H1 (cell line): ENCODE results near the gene ASXL1. TPM values are rescaled to one million over a fixed set of nuclear protein-coding genes. Genes with fewer than 3 reads are reported as not detected.

Experiments used
- CTCF ChIA-PET: fragments of 300-600 bp; sonication (Branson Sonifier 250); formaldehyde crosslinking; loops from one replicate; lab custom pipeline; 2021; ENCODE audit not compliant: partially characterized antibody; lab: Charles Lee
- POLR2A ChIA-PET: fragments of 300-600 bp; sonication (Branson Sonifier 250); formaldehyde crosslinking; loops from one replicate; lab custom pipeline; 2021; ENCODE audit warnings: inconsistent platforms; ENCODE audit not compliant: partially characterized antibody; lab: Charles Lee
- DNase-seq, 2 experiments: peaks; one replicate each; pipeline versions ENCODE4 v3.0.0 to v3.0.0-alpha.2; 2010 to 2022; ENCODE audit warnings: low spot score in 2 of 2, low read depth in 1 of 2, mixed read lengths in 1 of 2
- FAIRE-seq: peaks from 2 replicates; lab custom pipeline; 2011; peaks lifted over from hg19 to GRCh38; lab: Jason Lieb, UNC
- H2AFZ ChIP-seq: 2 replicates; pipeline ENCODE4 v1.8.1; 2012; ENCODE audit warnings: low read length, inconsistent platforms
- H2AK5ac ChIP-seq: 2 replicates; pipeline ENCODE4 v1.6.1; 2013; ENCODE audit warnings: low read depth, low read length
- H2BK120ac ChIP-seq: replicated peaks from 2 replicates; pipeline ENCODE3; 2013; ENCODE audit warnings: low read depth, low read length, inconsistent platforms
- H2BK12ac ChIP-seq: 2 replicates; pipeline ENCODE4 v1.6.1; 2013; ENCODE audit warnings: low read depth, low read length
- H2BK15ac ChIP-seq: 2 replicates; pipeline ENCODE4 v1.6.1; 2013; ENCODE audit warnings: low read length
- H2BK20ac ChIP-seq: 2 replicates; pipeline ENCODE4 v1.6.1; 2013; ENCODE audit warnings: low read length
- H2BK5ac ChIP-seq: 2 replicates; pipeline ENCODE4 v1.6.1; 2013; ENCODE audit warnings: low read depth, low read length
- H3K14ac ChIP-seq: 2 replicates; pipeline ENCODE4 v1.6.1; 2013; ENCODE audit warnings: inconsistent platforms; ENCODE audit not compliant: insufficient read length
- H3K18ac ChIP-seq: 2 replicates; pipeline ENCODE4 v1.6.1; 2013; ENCODE audit warnings: low read length; ENCODE audit errors: extremely low read depth
- H3K23ac ChIP-seq: 2 replicates; pipeline ENCODE4 v1.6.1; 2013; ENCODE audit warnings: inconsistent platforms; ENCODE audit not compliant: insufficient read length
- H3K23me2 ChIP-seq: 2 replicates; pipeline ENCODE4 v1.6.1; 2013; ENCODE audit warnings: low read depth, low read length
- H3K27ac ChIP-seq: 2 replicates; pipeline ENCODE4 v1.6.1; 2011; ENCODE audit warnings: low read depth, low read length, inconsistent platforms
- H3K27me3 ChIP-seq, 4 experiments: replicated peaks in 1 of 4; 1 replicate in 1 of 4; 2 replicates in 3 of 4; pipeline versions ENCODE4 v1.6.1 to v1.8.1; 2011 to 2013; ENCODE audit warnings: low read length in 3 of 4, mild to moderate bottlenecking in 3 of 4, inconsistent platforms in 2 of 4, mixed read lengths in 2 of 4, moderate library complexity in 1 of 4; ENCODE audit not compliant: control insufficient read depth in 3 of 4, insufficient read depth in 3 of 4; ENCODE audit errors: extremely low read depth in 1 of 4
- H3K36me3 ChIP-seq, 4 experiments: 2 replicates each; pipeline versions ENCODE4 v1.6.1 to v1.8.1; 2011 to 2013; ENCODE audit warnings: mild to moderate bottlenecking in 4 of 4, low read length in 3 of 4, moderate library complexity in 2 of 4, control low read depth in 1 of 4, inconsistent platforms in 1 of 4; ENCODE audit not compliant: insufficient read depth in 4 of 4, control insufficient read depth in 2 of 4
- H3K4ac ChIP-seq: replicated peaks from 2 replicates; pipeline ENCODE3; 2013; ENCODE audit warnings: low read length, low read depth, mixed read lengths, inconsistent platforms; ENCODE audit not compliant: insufficient read length
- H3K4me1 ChIP-seq, 4 experiments: replicated peaks in 1 of 4; 1 replicate in 1 of 4; 2 replicates in 3 of 4; pipeline versions ENCODE4 v1.6.1 to v1.8.1; 2011 to 2013; ENCODE audit warnings: low read length in 3 of 4, inconsistent platforms in 2 of 4, mixed read lengths in 1 of 4; ENCODE audit not compliant: insufficient read depth in 4 of 4, control insufficient read depth in 3 of 4
- H3K4me2 ChIP-seq, 2 experiments: 2 replicates each; pipeline versions ENCODE4 v1.6.1 to v1.8.1; 2011 to 2013; ENCODE audit warnings: low read depth in 2 of 2, low read length in 2 of 2, control low read depth in 1 of 2, inconsistent platforms in 1 of 2, mild to moderate bottlenecking in 1 of 2; ENCODE audit not compliant: insufficient read depth in 1 of 2
- H3K4me3 ChIP-seq, 4 experiments: fragments of 200-600, 300-600 bp in 1 of 4; sonication (generic), shearing (Covaris generic), sonication (Bioruptor Twin) in 1 of 4; 2 replicates each; pipeline versions ENCODE4 v1.5.1 to v1.8.1; 2011 to 2016; ENCODE audit warnings: low read length in 4 of 4, low read depth in 3 of 4, control low read depth in 2 of 4, inconsistent platforms in 2 of 4, mild to moderate bottlenecking in 2 of 4, mixed read lengths in 1 of 4, moderate library complexity in 1 of 4; ENCODE audit not compliant: insufficient read depth in 2 of 4; ENCODE audit errors: extremely low read depth in 1 of 4
- H3K56ac ChIP-seq: replicated peaks from 2 replicates; pipeline ENCODE3; 2013; ENCODE audit warnings: low read depth, mild to moderate bottlenecking, mixed read lengths, low read length, inconsistent platforms; ENCODE audit not compliant: insufficient read length
- H3K79me1 ChIP-seq: 2 replicates; pipeline ENCODE4 v1.6.1; 2013; ENCODE audit warnings: low read depth, low read length, control low read depth
- H3K79me2 ChIP-seq, 2 experiments: 2 replicates each; pipeline versions ENCODE4 v1.6.1 to v1.8.1; 2012 to 2013; ENCODE audit warnings: low read length in 2 of 2, mild to moderate bottlenecking in 2 of 2, inconsistent platforms in 1 of 2; ENCODE audit not compliant: insufficient read depth in 2 of 2, control insufficient read depth in 1 of 2
- H3K9ac ChIP-seq, 4 experiments: replicated peaks in 1 of 4; 1 replicate in 1 of 4; 2 replicates in 3 of 4; pipeline versions ENCODE4 v1.6.1 to v1.8.1; 2011 to 2013; ENCODE audit warnings: low read depth in 3 of 4, low read length in 3 of 4, control low read depth in 2 of 4, mild to moderate bottlenecking in 2 of 4, moderate library complexity in 2 of 4, inconsistent platforms in 1 of 4; ENCODE audit errors: extremely low read depth in 1 of 4
- H3K9me3 ChIP-seq, 2 experiments: 2 replicates each; pipeline versions ENCODE4 v1.6.1 to v1.8.1; 2012 to 2013; ENCODE audit warnings: mild to moderate bottlenecking in 2 of 2, moderate library complexity in 2 of 2, control low read depth in 1 of 2, inconsistent platforms in 1 of 2, low read depth in 1 of 2, low read length in 1 of 2, mixed read lengths in 1 of 2; ENCODE audit not compliant: insufficient read depth in 2 of 2
- H4K20me1 ChIP-seq, 2 experiments: replicated peaks in 1 of 2; 2 replicates each; pipeline versions ENCODE3 to v1.8.1; 2011 to 2013; ENCODE audit warnings: inconsistent platforms in 2 of 2, low read length in 2 of 2, mild to moderate bottlenecking in 1 of 2; ENCODE audit not compliant: insufficient read depth in 2 of 2, control insufficient read depth in 1 of 2
- H4K5ac ChIP-seq: 2 replicates; pipeline ENCODE4 v1.6.1; 2013; ENCODE audit warnings: low read length, low read depth, mixed read lengths, inconsistent platforms; ENCODE audit not compliant: insufficient read length
- H4K8ac ChIP-seq: 2 replicates; pipeline ENCODE4 v1.8.0; 2013; ENCODE audit warnings: mild to moderate bottlenecking, moderate library complexity, low read length, inconsistent platforms; ENCODE audit not compliant: insufficient read depth; ENCODE audit errors: extremely low read depth
- H4K91ac ChIP-seq: replicated peaks from 2 replicates; pipeline ENCODE3; 2013; ENCODE audit warnings: low read length, mixed read lengths, inconsistent platforms; ENCODE audit not compliant: insufficient read length
- SP1 ChIP-seq: IDR thresholded peaks from 2 replicates; pipeline ENCODE4 v1.6.1; 2011; ENCODE audit warnings: low read depth, low read length
- SRF ChIP-seq: IDR thresholded peaks from 2 replicates; pipeline ENCODE4 v1.6.1; 2011; ENCODE audit warnings: mild to moderate bottlenecking, low read depth, low read length, moderate library complexity
- WGBS, 2 experiments: shearing (Covaris generic) in 1 of 2; methylation state at CpG; one replicate each; pipeline versions ENCODE4 v1.1.6 to v1.1.7; 2013 to 2015; ENCODE audit warnings: low lambda C conversion rate in 2 of 2, mixed read lengths in 2 of 2, inconsistent platforms in 1 of 2, low coverage in 1 of 2, missing lambda C conversion rate in 1 of 2; ENCODE audit not compliant: insufficient replicate concordance in 2 of 2, insufficient coverage in 1 of 2, insufficient read length in 1 of 2; ENCODE audit errors: extremely low coverage in 1 of 2, missing lambda C conversion rate in 1 of 2; 5-methylcytosine and 5-hydroxymethylcytosine counted together
- polyA plus RNA-seq, 7 experiments: library from polyadenylated mRNA; depleted of rRNA in 3 of 7; stranded (reverse) in 5 of 7; unstranded in 2 of 7; fragments of >200 nt in 5 of 7; fragments of 200-250 nt in 2 of 7; gene quantifications; 1 replicate in 5 of 7; 2 replicates in 1 of 7; 4 replicates in 1 of 7; pipeline versions ENCODE4 v1.2.1 to v1.2.3, GENCODE V29; 2011 to 2013; ENCODE audit warnings: missing spikeins in 2 of 7, mixed read lengths in 2 of 7
- total RNA-seq: library from RNA; stranded (reverse); fragmentation: NEBNext Ultra II Directional; extraction: Animal tissue kit (Norgen Biotek cat#: 25700); gene quantifications from 2 replicates; pipeline ENCODE4 v1.2.1, GENCODE V29; 2021

ASXL1 gene
- total and polyA plus RNA-seq, 2 of the 8 experiments (the other 6 are each of a cell fraction or from before 2014, with no cell fraction given) = 10.6 to 26.5 TPM

- Histone ChIP-seq H2BK12ac (no peak overlapping the region), H2BK15ac (no peak overlapping the region), H2AK5ac (no peak overlapping the region), H3K9me3 (no peaks in the 10 kb centered on the region), H3K18ac (no peak overlapping the region), H3K56ac (no peak overlapping the region), H4K5ac (no peak overlapping the region), H3K4me2 (no peak overlapping the region), H3K36me3 (no peaks in the 10 kb centered on the region), H3K23ac (no peak overlapping the region), H4K20me1 (peaks cover 0 to 1% of the 10 kb centered on the region in 2 experiments), H3K79me1 (no peaks in the 10 kb centered on the region), H4K8ac (no peak overlapping the region), H3K14ac (no peak overlapping the region), H3K23me2 (no peaks in the 10 kb centered on the region), H3K9ac (no peak overlapping the region), H3K79me2 (no peaks in the 10 kb centered on the region), H2BK120ac (no peak overlapping the region), H2AFZ (no peak overlapping the region), H3K27ac (no peak overlapping the region), H3K4me1 (no peaks in the 10 kb centered on the region), H2BK5ac (no peak overlapping the region), H3K27me3 (no peaks in the 10 kb centered on the region), H2BK20ac (no peak overlapping the region), H3K4ac (no peak overlapping the region), H4K91ac (no peak overlapping the region), H3K4me3 (no peak overlapping the region)
- no peak for DNase-seq
- WGBS, 2 experiments = 85% methylated on average over 2 of the region's 2 CpGs; no CpG with 5 or more reads in 1 of the 2 experiments
- TF ChIP-seq SP1 (no peak), SRF (no peak)
- no peak for FAIRE-seq
- ChIA-PET CTCF (interaction anchor here (0.7 to 1.1 kb wide), 2 partner anchors 16 to 106 kb away, joined by 3 read pairs; no protein-coding TSS in a partner anchor), POLR2A (interaction anchor here (0.6 kb wide), 1 partner anchor 20 kb away, joined by 3 read pairs; no protein-coding TSS in a partner anchor)
Measured at GRCh38 chr20:32421290-32421689, 63.2 kb downstream of the ASXL1 start.
